A673 (cell line): Measurements from ENCODE around the gene DOCK10.

Source experiments
- EZH2 ChIP-seq: fragments of 200-600 bp; sonication (generic); IDR thresholded peaks from 2 replicates; pipeline ENCODE4 v1.6.1; 2017; ENCODE audit warnings: borderline replicate concordance, low read depth, mild to moderate bottlenecking, mixed read lengths, antibody characterized with exemption, low read length; ENCODE audit not compliant: poor library complexity, severe bottlenecking
- TF ChIP-seq, protein P1 (sequence below): fragments of 300-800, 200-600 bp; sonication (generic); conservative IDR thresholded peaks from 2 replicates; pipeline ENCODE4 v1.5.1; 2017; ENCODE audit warnings: low read depth, mild to moderate bottlenecking, antibody characterized with exemption, low read length, moderate library complexity, mixed read lengths

GRCh38 chr2:224887141-224887540, 155.1 kb downstream of the DOCK10 start:
- TF ChIP-seq, protein P1, sequence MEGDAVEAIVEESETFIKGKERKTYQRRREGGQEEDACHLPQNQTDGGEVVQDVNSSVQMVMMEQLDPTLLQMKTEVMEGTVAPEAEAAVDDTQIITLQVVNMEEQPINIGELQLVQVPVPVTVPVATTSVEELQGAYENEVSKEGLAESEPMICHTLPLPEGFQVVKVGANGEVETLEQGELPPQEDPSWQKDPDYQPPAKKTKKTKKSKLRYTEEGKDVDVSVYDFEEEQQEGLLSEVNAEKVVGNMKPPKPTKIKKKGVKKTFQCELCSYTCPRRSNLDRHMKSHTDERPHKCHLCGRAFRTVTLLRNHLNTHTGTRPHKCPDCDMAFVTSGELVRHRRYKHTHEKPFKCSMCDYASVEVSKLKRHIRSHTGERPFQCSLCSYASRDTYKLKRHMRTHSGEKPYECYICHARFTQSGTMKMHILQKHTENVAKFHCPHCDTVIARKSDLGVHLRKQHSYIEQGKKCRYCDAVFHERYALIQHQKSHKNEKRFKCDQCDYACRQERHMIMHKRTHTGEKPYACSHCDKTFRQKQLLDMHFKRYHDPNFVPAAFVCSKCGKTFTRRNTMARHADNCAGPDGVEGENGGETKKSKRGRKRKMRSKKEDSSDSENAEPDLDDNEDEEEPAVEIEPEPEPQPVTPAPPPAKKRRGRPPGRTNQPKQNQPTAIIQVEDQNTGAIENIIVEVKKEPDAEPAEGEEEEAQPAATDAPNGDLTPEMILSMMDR: 0 out of 2 replicates have a peak, but pooled peaks have one; percentile 19
- TF ChIP-seq EZH2: no peak
